GM21786 (cell line): ENCODE measurements around the gene TMIE.

ENCODE experiments used
- ATAC-seq: cut with Tn5 transposase; IDR thresholded peaks from one replicate; pipeline ENCODE4 v1.9.1; 2021; ENCODE audit not compliant: unreplicated experiment

TMIE gene

GRCh38 chr3:46668591-46668990 is 32.6 kb upstream of the TMIE start:
- ATAC-seq = no peak

GRCh38 chr3:46669191-46669999 is 31.8 kb upstream of the TMIE start:
- ATAC-seq = no peak

GRCh38 chr3:46670000-46670890 is 30.9 kb upstream of the TMIE start:
- no peak for ATAC-seq

- ATAC-seq = no peak
Observed at GRCh38 chr3:46670891-46671427, 30.2 kb upstream of the TMIE start.

GRCh38 chr3:46671541-46672348 is 29.4 kb upstream of the TMIE start:
- ATAC-seq = no peak

- no peak for ATAC-seq
Observed at GRCh38 chr3:46672349-46672695, 28.9 kb upstream of the TMIE start.

GRCh38 chr3:46673151-46674030 is 27.8 kb upstream of the TMIE start:
- ATAC-seq = no peak

GRCh38 chr3:46674031-46674845 is 27.0 kb upstream of the TMIE start:
- no peak for ATAC-seq

- ATAC-seq = no peak
Observed at GRCh38 chr3:46675426-46675825, 25.8 kb upstream of the TMIE start.

GRCh38 chr3:46675843-46676567 is 25.2 kb upstream of the TMIE start:
- ATAC-seq = no peak

GRCh38 chr3:46676601-46677410 is 24.4 kb upstream of the TMIE start:
- ATAC-seq = no peak

- no peak for ATAC-seq
Observed at GRCh38 chr3:46677411-46677726, 23.8 kb upstream of the TMIE start.

- ATAC-seq = no peak
Observed at GRCh38 chr3:46678280-46678679, 22.9 kb upstream of the TMIE start.

GRCh38 chr3:46679681-46680080 is 21.5 kb upstream of the TMIE start:
- no peak for ATAC-seq

GRCh38 chr3:46680298-46680826 is 20.8 kb upstream of the TMIE start:
- ATAC-seq = no peak

- no peak for ATAC-seq
Observed at GRCh38 chr3:46681387-46681786, 19.8 kb upstream of the TMIE start.

- ATAC-seq = no peak
Observed at GRCh38 chr3:46681856-46682540, 19.2 kb upstream of the TMIE start.
